HG02981 (cell line): Measurements from ENCODE around the gene DDX6.
"Not testable (repeated sequence)": the region's sequence is repeated elsewhere in the genome, so short reads cannot be mapped to it uniquely, and the experiment has no call there.

Experiments used
- ATAC-seq: cut with Tn5 transposase; IDR thresholded peaks from one replicate; pipeline ENCODE4 v1.9.1; 2021; ENCODE audit warnings: mild to moderate bottlenecking, moderate library complexity; ENCODE audit not compliant: unreplicated experiment

Gene DDX6

DNA sequence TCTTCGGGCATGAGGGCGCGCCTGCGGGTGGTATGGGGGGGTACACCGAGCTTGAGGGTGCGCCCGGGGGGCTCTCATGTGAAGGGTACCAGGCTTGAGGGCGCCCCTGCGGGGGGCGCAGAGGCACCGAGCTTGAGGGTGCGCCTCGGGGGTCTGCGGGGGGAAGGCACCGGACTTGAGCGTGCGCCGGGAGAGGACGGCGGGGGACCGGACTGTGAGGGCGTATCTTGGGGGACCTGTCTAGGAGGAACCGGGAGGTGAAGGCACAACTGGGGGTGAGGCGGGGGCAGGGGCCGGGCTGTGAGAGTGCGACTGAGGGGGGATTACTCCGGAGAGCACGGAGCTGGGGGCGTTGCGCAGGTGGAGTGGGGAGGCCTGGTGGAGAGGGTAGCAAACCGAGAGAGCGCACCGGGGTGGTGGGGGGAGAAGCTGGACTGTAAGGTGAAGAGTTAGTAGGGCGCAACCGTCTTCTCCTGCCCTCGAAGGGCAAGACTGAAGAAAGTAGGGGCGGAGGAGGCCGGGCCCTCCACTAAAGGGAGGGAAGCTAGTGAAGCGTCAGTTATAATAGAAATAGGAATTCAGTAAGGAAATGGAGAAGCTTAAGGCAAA is 1.1 kb upstream of the DDX6 start:
- ATAC-seq: no peak

- ATAC-seq: peak; percentile 26
Observed at GRCh38 chr11:118790357-118791110, 430 bp downstream of the DDX6 start.

GRCh38 chr11:118789501-118790356 is 1.2 kb downstream of the DDX6 start:
- no peak for ATAC-seq

GRCh38 chr11:118786657-118787056 is 4.3 kb downstream of the DDX6 start:
- ATAC-seq: no peak

GRCh38 chr11:118785362-118785761 is 5.6 kb downstream of the DDX6 start:
- ATAC-seq: no peak

GRCh38 chr11:118783724-118784495 is 7.1 kb downstream of the DDX6 start:
- ATAC-seq: no peak

- not testable (repeated sequence) for ATAC-seq
Observed at GRCh38 chr11:118783324-118783723, 7.6 kb downstream of the DDX6 start.

GRCh38 chr11:118778898-118779297 is 12.1 kb downstream of the DDX6 start:
- ATAC-seq: no peak

DNA sequence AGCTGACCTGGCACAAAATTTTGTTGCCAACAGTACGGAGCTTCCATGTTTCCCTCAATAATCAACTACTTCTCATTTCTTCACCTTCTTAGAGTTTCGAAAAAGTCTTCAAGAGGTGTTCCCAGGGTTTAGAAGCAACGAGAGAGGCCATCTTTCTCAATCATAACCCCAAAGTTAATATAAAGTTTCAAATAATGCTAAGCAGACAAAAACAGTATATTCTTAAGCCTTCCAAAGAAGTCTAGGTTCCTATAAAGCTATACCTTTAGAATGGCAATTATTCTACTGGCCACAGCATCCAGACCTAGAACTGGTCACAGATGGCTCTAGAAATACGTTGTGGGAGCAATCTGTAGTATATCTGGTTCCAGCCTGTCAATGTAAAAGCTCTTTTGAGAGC is 16.9 kb downstream of the DDX6 start:
- no peak for ATAC-seq

- ATAC-seq: no peak
Observed at GRCh38 chr11:118771547-118772288, 19.2 kb downstream of the DDX6 start.

- no peak for ATAC-seq
Observed at GRCh38 chr11:118768690-118769089, 22.3 kb downstream of the DDX6 start.

DNA sequence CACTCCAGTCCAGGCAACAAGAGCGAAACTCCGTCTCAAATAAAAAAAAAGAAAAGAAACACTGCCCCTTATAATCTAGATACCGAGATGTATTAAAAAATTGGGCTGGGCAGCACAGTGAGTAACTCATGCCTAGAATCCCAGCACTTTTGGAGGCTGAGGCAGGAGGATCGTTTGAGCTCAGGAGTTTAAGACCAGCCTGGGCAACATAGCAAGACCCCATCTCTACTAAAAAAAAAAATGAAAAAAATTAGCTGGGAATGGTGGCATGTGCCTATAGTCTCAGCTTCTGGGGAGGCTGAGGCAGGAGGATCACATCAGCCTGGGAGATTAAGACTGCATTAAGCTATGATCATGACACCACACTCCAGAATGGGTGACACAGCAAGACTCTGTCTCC is 24.9 kb downstream of the DDX6 start:
- ATAC-seq: no peak

GRCh38 chr11:118765095-118765691 is 25.8 kb downstream of the DDX6 start:
- ATAC-seq: not testable (repeated sequence)

DNA sequence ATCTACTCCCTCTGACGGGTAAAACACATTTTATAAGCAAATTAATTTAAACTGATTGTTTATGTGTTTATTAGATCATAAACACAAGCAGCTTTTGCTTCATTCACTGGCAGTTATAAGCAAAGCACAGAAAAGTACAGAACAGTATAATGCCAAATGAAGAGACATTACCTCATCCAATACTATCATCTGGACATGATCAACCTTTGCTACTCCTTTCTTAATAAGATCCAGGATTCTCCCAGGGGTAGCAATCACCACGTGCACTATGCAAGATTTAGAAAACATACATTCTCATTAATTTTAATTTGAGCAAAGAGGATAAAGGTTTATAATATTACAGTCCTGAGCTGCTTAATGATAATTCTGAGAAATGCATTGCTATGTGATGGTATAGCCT is 27.9 kb downstream of the DDX6 start:
- no peak for ATAC-seq

DNA sequence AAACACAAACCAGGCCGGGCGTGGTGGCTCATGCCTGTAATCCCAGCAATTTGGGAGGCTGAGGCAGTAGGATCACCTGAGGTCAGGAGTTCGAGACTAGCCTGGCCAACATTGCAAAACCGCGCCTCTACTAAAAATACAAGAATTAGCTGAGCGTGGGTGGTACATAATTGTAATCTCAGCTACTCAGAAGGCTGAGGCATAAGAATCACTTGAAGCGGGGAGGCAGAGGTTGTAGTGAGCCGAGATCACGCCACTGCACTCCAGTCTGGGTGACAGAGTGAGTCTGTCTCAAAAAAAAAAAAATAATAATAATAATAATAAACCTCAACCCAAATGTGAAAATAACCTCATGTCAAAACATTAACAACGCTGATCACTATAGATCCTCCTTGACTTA is 29.0 kb downstream of the DDX6 start:
- not testable (repeated sequence) for ATAC-seq

DNA sequence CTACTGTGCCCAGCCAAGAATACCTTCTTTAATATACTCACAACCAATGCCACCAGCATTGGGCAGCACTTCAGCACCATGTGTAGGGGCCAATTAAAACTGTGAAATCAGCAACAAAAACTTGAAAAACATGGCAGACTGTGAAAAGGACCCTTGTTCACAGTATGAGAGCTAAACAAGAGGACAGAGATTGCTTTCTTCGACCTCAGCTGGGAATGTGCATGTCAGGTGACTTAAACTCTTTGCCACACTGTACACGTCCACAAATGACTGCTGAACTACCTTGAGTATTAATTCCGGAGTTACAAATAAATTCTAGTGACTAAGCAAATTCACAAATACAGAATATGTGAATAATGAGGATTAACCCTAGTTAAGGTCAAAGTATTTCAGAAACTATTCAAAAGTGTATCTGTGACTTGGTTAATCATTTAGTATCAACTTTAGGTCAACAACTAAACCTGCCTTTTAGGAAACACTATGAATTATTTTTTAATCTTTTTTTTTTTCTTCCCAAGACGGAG is 33.0 kb downstream of the DDX6 start:
- no peak for ATAC-seq

GRCh38 chr11:118752654-118753053 is 38.3 kb downstream of the DDX6 start:
- ATAC-seq: no peak

GRCh38 chr11:118749429-118749828 is 41.5 kb downstream of the DDX6 start:
- no peak for ATAC-seq

DNA sequence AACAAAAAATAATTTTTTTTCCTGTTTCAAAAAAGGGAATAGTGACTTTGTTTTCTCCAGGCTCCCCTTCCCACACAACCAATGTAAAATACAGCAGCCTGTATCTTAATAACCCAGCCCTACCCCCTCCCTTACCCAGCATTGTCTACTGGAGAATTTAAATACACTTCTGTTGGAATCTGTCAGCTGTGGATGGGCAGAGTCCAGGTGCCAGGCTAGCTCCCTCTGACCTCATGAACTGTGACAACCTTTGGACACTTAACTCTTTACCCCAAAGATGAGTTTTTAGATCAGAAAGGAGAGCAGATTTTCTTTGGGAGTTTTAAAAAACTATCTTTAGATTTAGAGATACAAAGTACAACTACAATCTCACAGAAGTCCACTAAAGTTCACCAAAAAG is 42.9 kb downstream of the DDX6 start:
- no peak for ATAC-seq
